Stomach (tissue), 4 donors: ENCODE results near the gene FNDC8.

Experiments
- CTCF ChIP-seq, 7 experiments: fragments of 450-650 bp in 4 of 7; fragments of 200-600 bp in 3 of 7; sonication (generic) in 3 of 7; IDR thresholded peaks; one replicate each; pipeline ENCODE4 v1.5.1; 2016 to 2019; ENCODE audit warnings: antibody characterized with exemption in 7 of 7, control low read depth in 2 of 7, mild to moderate bottlenecking in 1 of 7
- POLR2A ChIP-seq, 4 donors: fragments of 450-650 bp; IDR thresholded peaks; one replicate each; pipeline ENCODE4 v1.6.1; 2016; ENCODE audit warnings: antibody characterized with exemption in 4 of 4, control low read depth in 2 of 4, mild to moderate bottlenecking in 1 of 4, moderate library complexity in 1 of 4
- POLR2AphosphoS5 ChIP-seq, 3 donors: sonication (generic); formaldehyde crosslinking; IDR thresholded peaks; one replicate each; pipeline ENCODE4 v1.6.1; 2016; ENCODE audit warnings: antibody characterized with exemption in 3 of 3

GRCh38 chr17:35164716-35165115, 43.3 kb downstream of the FNDC8 start:
- TF ChIP-seq POLR2A (IDR thresholded peaks at IDR 0.05) (no peak), CTCF (IDR thresholded peaks at IDR 0.05) (no peak), POLR2AphosphoS5 (IDR thresholded peaks at IDR 0.05) (no peak)
